Activated CD4-positive, alpha-beta T cell treated with anti-CD3 and anti-CD28 coated beads for 36 hours (primary cell): ENCODE data around the gene VAT1L. TPM values are rescaled to one million over a fixed set of nuclear protein-coding genes. Genes with fewer than 3 reads are reported as not detected.

Experiments used
- ATAC-seq: fragments of 200-7000 bp; cut with Tn5 transposase; one replicate; pipeline ENCODE4 v1.10.0; 2021; ENCODE audit warnings: mild to moderate bottlenecking, moderate library complexity
- CTCF ChIA-PET: fragments of 350-600 bp; sonication (Branson Sonifier 250); formaldehyde crosslinking; loops from one replicate; lab custom pipeline; 2021; ENCODE audit warnings: antibody characterized with exemption; lab: Charles Lee
- POLR2A ChIA-PET: fragments of 350-600 bp; sonication (Branson Sonifier 250); formaldehyde crosslinking; loops from one replicate; lab custom pipeline; 2021; ENCODE audit warnings: antibody characterized with exemption, inconsistent platforms; lab: Charles Lee
- DNase-seq: peaks from one replicate; pipeline ENCODE4 v3.0.0-alpha.2; 2020
- H3K27ac Mint-ChIP-seq: one replicate; pipeline ENCODE4 v1.8.0; 2021; ENCODE audit warnings: mixed read lengths
- H3K27me3 Mint-ChIP-seq: one replicate; pipeline ENCODE4 v1.8.0; 2021; ENCODE audit warnings: mixed read lengths
- H3K36me3 Mint-ChIP-seq: one replicate; pipeline ENCODE4 v1.8.0; 2021; ENCODE audit warnings: low read depth, mixed read lengths
- H3K4me1 Mint-ChIP-seq: one replicate; pipeline ENCODE4 v1.8.0; 2021; ENCODE audit warnings: mixed read lengths
- H3K4me3 Mint-ChIP-seq: one replicate; pipeline ENCODE4 v1.8.0; 2021; ENCODE audit warnings: mild to moderate bottlenecking, moderate library complexity, mixed read lengths
- H3K9me3 Mint-ChIP-seq: one replicate; pipeline ENCODE4 v1.8.0; 2021; ENCODE audit warnings: low read depth, mixed read lengths
- intact Hi-C, 2 experiments: fragments of 100-400 bp; cut with DNase I in 1 of 2; cut with micrococcal nuclease in 1 of 2; formaldehyde crosslinking; loops; one replicate each; pipeline versions ENCODE4 v1.14.2 to v1.15.1; 2022 to 2024; cut with DNase I, micrococcal nuclease
- total RNA-seq, 2 experiments: library from RNA; stranded (reverse); gene quantifications; one replicate each; pipeline ENCODE4 v1.2.3, GENCODE V29; 2021

The VAT1L gene
- total RNA-seq, 2 experiments from 2014 or later: 0.05 TPM; not detected in 1

- H3K4me3 Mint-ChIP-seq: no peak overlapping the region
- intact Hi-C loops: no loop called here
- no peaks in the 10 kb centered on the region for H3K9me3 Mint-ChIP-seq
- no peak for DNase-seq
- no peak for ATAC-seq
- ChIA-PET POLR2A (no interaction called here), CTCF (no interaction called here)
- H3K36me3 Mint-ChIP-seq: no peaks in the 10 kb centered on the region
- H3K27me3 Mint-ChIP-seq: peaks cover 8% of the 10 kb centered on the region
- H3K27ac Mint-ChIP-seq: no peak overlapping the region
- H3K4me1 Mint-ChIP-seq: no peaks in the 10 kb centered on the region
Observed at GRCh38 chr16:77898671-77899211, 110.4 kb downstream of the VAT1L start.

- Mint-ChIP-seq H3K4me1 (no peaks in the 10 kb centered on the region), H3K27me3 (peaks cover 8% of the 10 kb centered on the region), H3K9me3 (no peaks in the 10 kb centered on the region), H3K27ac (no peak overlapping the region), H3K36me3 (no peaks in the 10 kb centered on the region), H3K4me3 (no peak overlapping the region)
- no peak for DNase-seq
- ATAC-seq: no peak
- intact Hi-C loops: no loop called here
- CTCF ChIA-PET: no interaction called here
- POLR2A ChIA-PET: no interaction called here
Observed at GRCh38 chr16:77899416-77899815, 111.1 kb downstream of the VAT1L start.

DNA sequence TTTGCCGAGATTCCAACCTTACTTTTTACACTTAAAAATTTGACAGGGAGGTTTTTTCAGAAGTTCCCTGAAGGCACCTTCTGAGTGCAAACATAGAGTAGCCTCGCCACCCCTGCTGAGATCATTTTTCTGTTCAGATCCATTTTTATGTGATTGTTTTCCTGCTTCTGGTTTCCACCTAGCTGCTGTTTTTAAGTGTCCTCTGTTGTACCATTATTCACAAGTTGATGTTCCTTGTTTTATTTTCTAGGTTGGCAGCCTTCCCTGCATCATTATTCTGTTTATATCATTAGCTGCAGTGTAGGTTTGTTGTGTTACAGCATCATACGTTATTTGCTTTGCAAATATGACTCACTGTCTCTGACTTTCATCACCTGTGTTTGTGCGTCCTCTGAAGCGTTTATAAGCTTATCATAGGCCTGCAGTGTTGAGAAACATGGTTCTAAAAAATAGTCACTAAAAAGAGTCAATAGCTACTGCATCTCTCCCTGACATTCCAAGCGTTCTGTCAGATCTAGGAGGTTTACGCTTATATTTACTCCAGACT lies 117.1 kb downstream of the VAT1L start:
- DNase-seq: no peak
- ChIA-PET POLR2A (no interaction called here), CTCF (no interaction called here)
- Mint-ChIP-seq H3K4me3 (no peak overlapping the region), H3K27me3 (peaks cover 14% of the 10 kb centered on the region), H3K4me1 (no peaks in the 10 kb centered on the region), H3K36me3 (no peaks in the 10 kb centered on the region), H3K9me3 (no peaks in the 10 kb centered on the region), H3K27ac (no peak overlapping the region)
- no peak for ATAC-seq
- intact Hi-C loops: no loop called here

- ATAC-seq: no peak
- no peaks in the 10 kb centered on the region for H3K9me3 Mint-ChIP-seq
- H3K36me3 Mint-ChIP-seq: no peaks in the 10 kb centered on the region
- ChIA-PET POLR2A (no interaction called here), CTCF (no interaction called here)
- H3K4me3 Mint-ChIP-seq: no peak overlapping the region
- intact Hi-C loops: no loop called here
- no peaks in the 10 kb centered on the region for H3K4me1 Mint-ChIP-seq
- peaks cover 14% of the 10 kb centered on the region for H3K27me3 Mint-ChIP-seq
- DNase-seq: no peak
- no peak overlapping the region for H3K27ac Mint-ChIP-seq
Observed at GRCh38 chr16:77910021-77910420, 121.7 kb downstream of the VAT1L start.

DNA sequence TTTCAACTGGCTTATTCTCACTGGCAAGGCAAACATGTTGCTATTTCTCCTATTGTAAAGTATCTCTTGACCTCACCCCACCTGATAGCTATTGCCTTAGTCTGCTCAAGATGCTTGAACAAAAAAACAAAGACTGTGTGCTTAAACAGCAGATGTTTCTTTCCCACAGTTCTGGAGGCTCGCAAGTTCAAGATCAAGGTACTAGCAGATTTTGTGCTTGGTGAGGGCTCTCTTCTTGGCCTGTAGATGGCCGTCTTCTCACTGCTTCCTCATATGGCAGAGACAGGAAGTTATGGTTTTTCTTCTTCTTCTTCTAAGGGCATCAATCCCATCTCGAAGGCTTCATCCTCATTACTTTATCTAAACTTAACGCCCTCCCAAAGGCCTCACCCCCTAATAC lies 124.3 kb downstream of the VAT1L start:
- Mint-ChIP-seq H3K27ac (no peak overlapping the region), H3K27me3 (peaks cover 6% of the 10 kb centered on the region), H3K4me3 (no peak overlapping the region), H3K36me3 (no peaks in the 10 kb centered on the region), H3K9me3 (no peaks in the 10 kb centered on the region), H3K4me1 (no peaks in the 10 kb centered on the region)
- ChIA-PET CTCF (no interaction called here), POLR2A (no interaction called here)
- intact Hi-C loops: no loop called here
- no peak for DNase-seq
- no peak for ATAC-seq

DNA sequence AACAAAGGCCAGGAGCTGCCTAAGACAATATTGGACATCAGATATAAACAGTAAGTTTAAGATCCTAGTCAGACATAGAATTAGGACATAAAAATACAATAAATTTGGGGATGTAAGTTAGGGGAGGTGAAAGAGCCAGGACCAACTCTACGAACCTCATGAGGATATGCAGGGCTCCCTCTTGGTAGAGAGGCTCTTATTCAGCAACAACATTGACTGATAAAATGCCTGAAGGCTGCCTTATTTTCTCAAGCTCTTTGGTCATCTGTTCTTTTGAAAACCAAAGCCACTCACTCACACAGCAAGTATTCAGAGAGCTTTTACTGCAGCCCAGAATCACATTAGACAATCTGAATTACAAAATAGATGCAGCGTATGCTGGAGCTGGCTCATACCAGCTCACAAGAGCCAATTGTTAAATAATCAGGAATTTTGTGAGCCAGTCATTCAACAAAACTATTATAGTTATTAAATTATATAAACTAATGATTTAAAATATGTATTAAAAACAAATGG lies 125.4 kb downstream of the VAT1L start:
- peaks cover 6% of the 10 kb centered on the region for H3K27me3 Mint-ChIP-seq
- CTCF ChIA-PET: no interaction called here
- no peak for ATAC-seq
- no peaks in the 10 kb centered on the region for H3K9me3 Mint-ChIP-seq
- no peak for DNase-seq
- H3K4me1 Mint-ChIP-seq: no peaks in the 10 kb centered on the region
- H3K36me3 Mint-ChIP-seq: no peaks in the 10 kb centered on the region
- intact Hi-C loops: no loop called here
- no peak overlapping the region for H3K4me3 Mint-ChIP-seq
- POLR2A ChIA-PET: no interaction called here
- H3K27ac Mint-ChIP-seq: no peak overlapping the region

DNA sequence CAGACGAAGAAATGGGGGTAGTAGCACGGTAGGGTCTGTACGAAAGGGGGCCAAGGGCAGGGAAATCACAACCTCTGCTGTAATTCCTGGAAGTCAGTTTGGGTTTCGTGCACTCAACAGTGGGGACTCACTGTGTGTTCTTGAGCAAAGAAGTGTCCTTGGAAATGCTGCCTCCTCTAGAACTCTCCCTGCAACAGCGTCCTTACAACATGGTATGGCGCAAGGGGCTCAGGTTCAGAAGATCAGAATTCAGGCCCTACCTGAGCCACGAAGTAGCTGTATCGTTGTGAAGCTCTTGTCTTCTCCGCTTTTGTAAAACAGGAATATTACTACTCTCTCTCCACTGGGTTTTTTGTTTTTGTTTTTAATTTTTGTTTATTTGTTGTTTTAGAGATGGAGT lies 127.7 kb downstream of the VAT1L start:
- H3K36me3 Mint-ChIP-seq: no peaks in the 10 kb centered on the region
- ChIA-PET POLR2A (no interaction called here), CTCF (interaction anchor here (0.7 kb wide), 1 partner anchor 9 kb away, joined by 3 read pairs; no protein-coding TSS in a partner anchor)
- H3K9me3 Mint-ChIP-seq: no peaks in the 10 kb centered on the region
- DNase-seq (no peak), ATAC-seq (no peak)
- no peaks in the 10 kb centered on the region for H3K4me1 Mint-ChIP-seq
- H3K4me3 Mint-ChIP-seq: no peak overlapping the region
- intact Hi-C loops: no loop called here
- peaks cover 6% of the 10 kb centered on the region for H3K27me3 Mint-ChIP-seq
- no peak overlapping the region for H3K27ac Mint-ChIP-seq

- DNase-seq (no peak), ATAC-seq (no peak)
- Mint-ChIP-seq H3K27me3 (peaks cover 10% of the 10 kb centered on the region), H3K4me1 (no peaks in the 10 kb centered on the region), H3K27ac (no peak overlapping the region), H3K9me3 (no peaks in the 10 kb centered on the region), H3K36me3 (no peaks in the 10 kb centered on the region), H3K4me3 (no peak overlapping the region)
- POLR2A ChIA-PET: no interaction called here
- CTCF ChIA-PET: interaction anchor here (1.3 kb wide), 1 partner anchor 9 kb away, joined by 3 read pairs; no protein-coding TSS in a partner anchor
- intact Hi-C loops: no loop called here
Observed at GRCh38 chr16:77917971-77918370, 129.6 kb downstream of the VAT1L start.

DNA sequence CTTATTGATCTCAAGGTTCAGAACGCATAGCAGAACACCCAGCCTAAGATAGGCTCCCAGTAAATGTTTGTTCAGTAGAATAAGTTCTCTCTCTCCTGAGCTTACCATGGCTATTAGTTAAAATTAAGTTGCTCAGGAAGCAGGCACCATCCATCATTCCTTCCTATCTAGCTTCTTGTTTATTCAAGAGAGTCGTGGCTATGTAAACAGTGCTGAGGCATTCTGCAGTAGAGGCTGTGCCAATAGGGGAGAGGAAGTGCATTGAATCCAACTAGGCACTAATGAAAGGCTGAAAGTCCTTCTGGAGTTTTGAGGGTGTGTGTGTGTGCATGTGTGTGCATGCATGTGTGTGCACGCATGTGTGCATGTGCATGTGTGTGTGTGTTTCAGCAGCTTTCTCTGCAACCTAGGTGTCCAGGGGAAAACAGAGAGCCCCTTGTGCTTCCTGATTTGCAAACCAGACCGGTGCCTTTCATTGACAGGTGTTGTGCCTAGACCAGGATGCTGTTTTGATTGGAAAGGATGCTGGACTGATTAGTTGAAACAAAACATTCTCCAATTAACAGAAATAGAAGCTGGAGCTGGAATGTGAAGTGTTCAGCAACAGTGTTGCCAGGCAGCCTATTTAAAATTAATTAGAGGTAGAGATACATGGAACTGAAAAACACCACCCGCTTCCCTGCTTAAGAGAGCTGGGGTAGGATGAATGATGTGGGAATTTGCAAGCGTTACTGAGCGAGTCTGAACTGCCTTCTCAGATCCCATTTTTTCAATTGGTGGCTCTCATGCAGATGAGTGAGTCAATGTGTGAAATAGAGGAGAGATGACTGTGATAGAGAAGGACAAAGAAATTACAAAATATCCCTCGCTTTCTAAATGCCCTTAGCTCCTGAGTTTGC lies 130.7 kb downstream of the VAT1L start:
- H3K9me3 Mint-ChIP-seq: no peaks in the 10 kb centered on the region
- peaks cover 11% of the 10 kb centered on the region for H3K27me3 Mint-ChIP-seq
- ATAC-seq: no peak
- ChIA-PET POLR2A (interaction anchor here (0.7 kb wide), 1 partner anchor 278 kb away, joined by 3 read pairs; no protein-coding TSS in a partner anchor), CTCF (interaction anchor here (0.7 to 1.3 kb wide), 3 partner anchors 10 to 26 kb away, joined by 3 to 4 read pairs (median 3); no protein-coding TSS in a partner anchor)
- H3K4me3 Mint-ChIP-seq: no peak overlapping the region
- no peak for DNase-seq
- intact Hi-C loops: no loop called here
- H3K4me1 Mint-ChIP-seq: no peaks in the 10 kb centered on the region
- H3K27ac Mint-ChIP-seq: no peak overlapping the region
- H3K36me3 Mint-ChIP-seq: no peaks in the 10 kb centered on the region

- Mint-ChIP-seq H3K27ac (no peak overlapping the region), H3K36me3 (no peaks in the 10 kb centered on the region), H3K4me3 (no peak overlapping the region), H3K9me3 (no peaks in the 10 kb centered on the region), H3K4me1 (no peaks in the 10 kb centered on the region), H3K27me3 (peaks cover 12% of the 10 kb centered on the region)
- DNase-seq (no peak), ATAC-seq (no peak)
- CTCF ChIA-PET: interaction anchor here (0.8 kb wide), 1 partner anchor 25 kb away, joined by 3 read pairs; no protein-coding TSS in a partner anchor
- intact Hi-C loops: no loop called here
- POLR2A ChIA-PET: no interaction called here
Observed at GRCh38 chr16:77919761-77920415, 131.5 kb downstream of the VAT1L start.

GRCh38 chr16:77920984-77921383 lies 132.6 kb downstream of the VAT1L start:
- no peak overlapping the region for H3K4me3 Mint-ChIP-seq
- no peaks in the 10 kb centered on the region for H3K9me3 Mint-ChIP-seq
- H3K4me1 Mint-ChIP-seq: no peaks in the 10 kb centered on the region
- ChIA-PET CTCF (no interaction called here), POLR2A (no interaction called here)
- intact Hi-C loops: no loop called here
- H3K27me3 Mint-ChIP-seq: peaks cover 12% of the 10 kb centered on the region
- DNase-seq (no peak), ATAC-seq (no peak)
- H3K27ac Mint-ChIP-seq: no peak overlapping the region
- no peaks in the 10 kb centered on the region for H3K36me3 Mint-ChIP-seq
